ENCODE results near the gene SLC11A1. TPM values are rescaled to one million over a fixed set of nuclear protein-coding genes. Genes with fewer than 3 reads are reported as not detected.

Gene SLC11A1
- total and polyA plus RNA-seq, 2 of the 4 experiments (the other 2 are of a cell fraction) = under 0.01 to 0.07 TPM

- H3K36me3 ChIP-seq (ENCODE audit: control insufficient read depth, insufficient read depth, low read length) = no peaks in the 10 kb centered on the region
- H3K4me2 ChIP-seq (ENCODE audit: low read depth, low read length) = no peak overlapping the region
- H4K5ac ChIP-seq (ENCODE audit: low read depth, low read length) = no peak overlapping the region
- no peak overlapping the region for H3K14ac ChIP-seq (replicated peaks; ENCODE audit: low read depth, low read length)
- H3K4me1 ChIP-seq (ENCODE audit: control insufficient read depth, insufficient read depth, low read length) = no peaks in the 10 kb centered on the region
- no peak for TF ChIP-seq MAFK (IDR thresholded peaks at IDR 0.05; ENCODE audit: low read depth, low read length)
- no peak for TF ChIP-seq RFX5 (IDR thresholded peaks at IDR 0.05; ENCODE audit: low read depth, low read length)
- no peak for TF ChIP-seq BHLHE40 (IDR thresholded peaks at IDR 0.05; ENCODE audit: low read depth, low read length)
- TF ChIP-seq MAZ (IDR thresholded peaks at IDR 0.05; ENCODE audit: borderline replicate concordance, low read depth, low read length) = no peak
- TF ChIP-seq RCOR1 (IDR thresholded peaks at IDR 0.05; ENCODE audit: insufficient replicate concordance, low read length) = no peak
- no peak for TF ChIP-seq MXI1 (IDR thresholded peaks at IDR 0.05; ENCODE audit: borderline replicate concordance, low read depth, low read length)
- no peak for TF ChIP-seq NFE2L2 (IDR thresholded peaks at IDR 0.05; ENCODE audit: low read depth, low read length)
- no peak for TF ChIP-seq CTCF (conservative IDR thresholded peaks at IDR 0.05; ENCODE audit: low read depth, low read length)
- H4K20me1 ChIP-seq (ENCODE audit: insufficient read depth, low read length) = no peaks in the 10 kb centered on the region
- H3K4ac ChIP-seq (ENCODE audit: low read depth, low read length) = no peak overlapping the region
- peaks cover 14% of the 10 kb centered on the region for H3K27me3 ChIP-seq (ENCODE audit: control insufficient read depth, insufficient read depth, low read length)
- no peak overlapping the region for H3K27ac ChIP-seq (ENCODE audit: insufficient read depth, low read length)
- no CpG with 5 or more reads among the region's 2 CpGs for WGBS, 2 experiments (ENCODE audit: extremely low coverage in 2 of 2, insufficient read length in 1 of 2)
- no peak overlapping the region for H4K8ac ChIP-seq (ENCODE audit: low read depth in 2 of 2, low read length in 2 of 2)
- H3K18ac ChIP-seq (ENCODE audit: low read depth, low read length) = no peak overlapping the region
- BruUV-seq (replicated peaks) = no TSS peak
- H2BK15ac ChIP-seq (ENCODE audit: low read depth, low read length) = no peak overlapping the region
- H2BK5ac ChIP-seq (ENCODE audit: low read depth, low read length, poor library complexity, severe bottlenecking) = no peak overlapping the region
- in situ Hi-C loops (cut with MboI; ENCODE audit: low sequenced_read_pairs) (no loop called here), intact Hi-C loops (cut with micrococcal nuclease) (no loop called here), dilution Hi-C loops (cut with HindIII; ENCODE audit: low sequenced_read_pairs, unreplicated experiment) (no loop called here)
- DNase-seq (no peak), ATAC-seq (ENCODE audit: low read depth) (no peak)
- ChIA-PET POLR2A (ENCODE audit: unreplicated experiment) (no interaction called here), CTCF (no interaction called here)
- no peaks in the 10 kb centered on the region for H3K9me3 ChIP-seq (ENCODE audit: control insufficient read depth, insufficient read depth, low read length)
- H2AFZ ChIP-seq (replicated peaks; ENCODE audit: low read length, poor library complexity) = no peak overlapping the region
- H3K23ac ChIP-seq (ENCODE audit: low read depth, low read length) = no peak overlapping the region
- H3K79me1 ChIP-seq (ENCODE audit: low read depth in 1 of 2, low read length in 2 of 2) = no peaks in the 10 kb centered on the region
- H3K9me1 ChIP-seq (ENCODE audit: insufficient read depth, low read length) = no peaks in the 10 kb centered on the region; the same call in 1 of the 2 replicates
- no peak overlapping the region for H2BK20ac ChIP-seq (ENCODE audit: low read depth, low read length)
- no peak overlapping the region for H4K91ac ChIP-seq (ENCODE audit: insufficient read depth, low read depth, low read length)
- no peak overlapping the region for H3K4me3 ChIP-seq (ENCODE audit: insufficient read depth, low read depth, low read length)
- H3K9ac ChIP-seq (ENCODE audit: low read depth, low read length) = no peak overlapping the region
- no peak overlapping the region for H2AK5ac ChIP-seq (ENCODE audit: low read depth, low read length)
- H3K56ac ChIP-seq (ENCODE audit: extremely low read depth, insufficient read depth, low read length) = no peak overlapping the region
- H2BK120ac ChIP-seq (ENCODE audit: low read depth, low read length) = no peak overlapping the region
- no peak overlapping the region for H2AK9ac ChIP-seq (replicated peaks; ENCODE audit: low read depth, low read length, poor library complexity)
Observed at GRCh38 chr2:218421027-218421426, 39.0 kb downstream of the SLC11A1 start.
